ENCODE measurements around the gene SEMA3E.

The SEMA3E gene

DNA sequence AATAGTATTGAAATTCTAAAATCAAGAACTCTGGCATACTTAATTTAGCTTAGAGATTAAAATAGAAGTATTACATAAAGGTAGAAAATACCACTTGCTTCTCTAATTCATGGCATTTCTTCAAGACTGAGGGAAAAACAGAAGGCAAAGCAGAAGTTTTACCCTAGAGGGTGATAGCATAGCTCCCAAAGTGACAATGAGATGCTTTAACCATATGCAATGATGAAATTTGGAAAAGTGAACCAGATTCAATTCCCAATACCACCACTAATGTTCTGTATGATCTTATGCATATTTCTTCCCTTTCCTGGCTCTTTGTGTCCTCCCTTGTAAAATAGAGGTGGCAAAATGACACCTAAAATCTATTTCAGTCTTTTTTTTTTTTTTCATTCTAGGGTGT lies 260.5 kb downstream of the SEMA3E start:
- Mint-ChIP-seq H3K27ac (no peak overlapping the region), H3K4me1 (ENCODE audit: low read depth) (no peaks in the 10 kb centered on the region), H3K9me3 (no peaks in the 10 kb centered on the region), H3K27me3 (no peaks in the 10 kb centered on the region), H3K36me3 (ENCODE audit: low read depth) (no peaks in the 10 kb centered on the region), H3K4me3 (no peak overlapping the region)
- DNase-seq, result no peak

DNA sequence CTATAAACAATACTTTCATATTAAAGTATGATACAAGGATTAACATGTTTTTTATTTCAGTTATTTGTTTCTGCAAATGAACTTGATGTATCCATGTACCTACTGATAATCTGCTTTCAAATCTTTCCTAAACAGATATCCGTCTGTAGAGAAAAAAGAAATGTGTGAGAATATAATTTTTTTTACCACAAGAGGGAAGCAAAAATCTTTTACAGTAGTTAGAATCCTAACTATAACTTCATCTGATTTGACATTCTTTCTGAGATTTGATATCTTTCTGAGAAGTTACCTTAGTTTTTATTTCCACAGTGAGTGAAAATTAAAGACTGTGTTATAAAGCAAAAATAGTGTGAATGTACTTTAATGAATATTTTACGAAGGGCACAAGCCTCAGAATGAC lies 282.3 kb downstream of the SEMA3E start:
- Mint-ChIP-seq H3K9me3 (peaks cover 5% of the 10 kb centered on the region), H3K36me3 (ENCODE audit: low read depth) (no peaks in the 10 kb centered on the region), H3K4me3 (no peak overlapping the region), H3K27me3 (no peaks in the 10 kb centered on the region), H3K27ac (no peak overlapping the region), H3K4me1 (ENCODE audit: low read depth) (no peaks in the 10 kb centered on the region)
- no peak for DNase-seq

DNA sequence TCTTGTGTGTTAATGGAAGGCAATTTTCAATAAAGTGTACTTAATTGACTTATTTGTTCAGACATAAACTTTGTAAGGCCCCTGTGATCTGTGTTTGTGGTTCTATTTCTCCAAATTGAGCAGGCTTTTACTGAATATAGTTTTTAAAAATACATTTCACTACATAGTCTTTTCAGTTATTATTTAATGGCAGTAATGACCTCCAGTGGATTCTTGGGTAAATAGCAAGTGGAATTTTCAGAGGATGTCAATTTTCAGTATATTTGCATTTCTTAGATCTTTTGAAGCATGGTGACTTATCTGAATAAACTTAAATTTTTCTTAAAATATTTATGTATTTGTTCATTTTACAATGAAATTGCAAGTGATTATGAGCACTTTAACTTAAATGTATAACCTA lies 283.2 kb downstream of the SEMA3E start:
- H3K4me3 Mint-ChIP-seq, result no peak overlapping the region
- no peaks in the 10 kb centered on the region for H3K36me3 Mint-ChIP-seq (ENCODE audit: low read depth)
- H3K27ac Mint-ChIP-seq, result no peak overlapping the region
- H3K4me1 Mint-ChIP-seq (ENCODE audit: low read depth), result no peaks in the 10 kb centered on the region
- H3K27me3 Mint-ChIP-seq, result no peaks in the 10 kb centered on the region
- no peak for DNase-seq
- H3K9me3 Mint-ChIP-seq, result peaks cover 6% of the 10 kb centered on the region

DNA sequence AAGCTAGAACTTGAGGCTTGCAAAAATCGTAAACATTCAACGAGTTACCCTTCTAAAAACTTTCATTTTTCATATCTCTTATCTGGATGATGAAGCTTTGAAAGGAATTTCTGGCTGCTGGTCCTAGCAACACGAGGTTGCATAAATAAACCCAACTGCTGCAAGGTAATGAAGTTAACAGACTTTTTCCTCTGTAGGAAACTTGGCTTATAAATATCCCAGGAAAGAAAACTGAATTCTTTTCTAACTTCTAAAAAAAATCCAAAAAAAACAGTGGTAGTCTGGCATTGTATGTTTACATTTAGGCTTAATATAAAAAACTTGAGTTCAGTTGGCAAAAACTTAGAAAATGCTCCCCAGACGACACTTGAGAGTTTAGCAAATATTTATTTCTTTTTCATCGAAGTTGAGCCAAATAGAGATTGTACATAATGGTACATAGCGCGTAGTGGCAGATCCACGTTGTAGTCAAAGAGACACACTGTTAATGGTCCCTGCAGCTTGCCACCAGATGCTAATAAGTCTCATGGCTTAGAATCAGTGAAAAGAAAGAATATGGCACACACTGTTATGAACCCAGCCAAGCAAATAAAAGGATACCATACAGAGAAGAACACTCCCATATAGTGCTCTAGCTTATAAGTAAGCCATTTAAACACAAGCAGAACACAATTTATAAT lies 285.9 kb downstream of the SEMA3E start:
- no peak for DNase-seq
- Mint-ChIP-seq H3K27ac (no peak overlapping the region), H3K4me3 (no peak overlapping the region), H3K36me3 (ENCODE audit: low read depth) (no peaks in the 10 kb centered on the region), H3K9me3 (peaks cover 9% of the 10 kb centered on the region), H3K27me3 (no peaks in the 10 kb centered on the region), H3K4me1 (ENCODE audit: low read depth) (no peaks in the 10 kb centered on the region)

DNA sequence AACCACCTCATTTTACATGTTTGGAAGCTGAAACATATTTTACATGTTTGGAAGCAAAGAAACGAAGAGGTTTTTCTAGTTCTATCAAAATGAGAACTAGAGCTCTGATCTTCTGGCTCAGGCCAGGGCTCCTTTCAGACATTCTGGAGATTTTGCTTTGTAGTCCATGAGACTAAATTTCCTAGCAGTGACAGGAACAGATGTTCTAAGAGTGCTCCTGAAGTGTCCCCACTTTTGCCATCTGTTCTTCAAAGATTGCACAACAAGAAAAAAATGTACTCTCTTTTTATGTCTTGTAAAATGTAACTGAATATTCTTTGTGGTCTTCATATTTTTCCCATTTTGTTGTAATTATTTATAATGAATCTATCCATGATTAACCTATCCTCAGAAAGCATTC lies 289.8 kb downstream of the SEMA3E start:
- H3K27ac Mint-ChIP-seq, result no peak overlapping the region
- no peaks in the 10 kb centered on the region for H3K27me3 Mint-ChIP-seq
- H3K36me3 Mint-ChIP-seq (ENCODE audit: low read depth), result no peaks in the 10 kb centered on the region
- no peak for DNase-seq
- no peak overlapping the region for H3K4me3 Mint-ChIP-seq
- H3K4me1 Mint-ChIP-seq (ENCODE audit: low read depth), result no peaks in the 10 kb centered on the region
- H3K9me3 Mint-ChIP-seq, result peaks cover 7% of the 10 kb centered on the region

DNA sequence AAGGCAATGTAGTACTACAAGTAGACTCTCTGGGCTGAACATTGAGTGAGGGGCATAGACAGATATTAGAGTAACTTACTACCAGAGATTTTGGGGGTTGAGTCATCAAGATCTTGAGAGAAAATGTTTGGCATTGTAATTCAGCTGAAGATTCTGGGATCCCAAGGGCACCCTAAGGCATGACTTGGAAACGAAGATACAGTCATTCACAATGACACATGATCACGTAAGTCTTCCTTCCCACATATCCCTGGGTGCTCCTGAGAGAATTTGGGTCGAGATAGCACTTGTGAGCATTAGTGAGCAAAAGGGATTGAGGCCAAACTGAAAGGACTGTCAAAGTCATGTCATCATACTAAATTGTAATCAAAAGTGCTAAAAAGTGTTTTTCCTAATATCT lies 293.8 kb downstream of the SEMA3E start:
- H3K27me3 Mint-ChIP-seq, result no peaks in the 10 kb centered on the region
- H3K27ac Mint-ChIP-seq, result no peak overlapping the region
- H3K36me3 Mint-ChIP-seq (ENCODE audit: low read depth), result no peaks in the 10 kb centered on the region
- H3K4me1 Mint-ChIP-seq (ENCODE audit: low read depth), result no peaks in the 10 kb centered on the region
- H3K4me3 Mint-ChIP-seq, result no peak overlapping the region
- no peak for DNase-seq
- H3K9me3 Mint-ChIP-seq, result peaks cover 3% of the 10 kb centered on the region

DNA sequence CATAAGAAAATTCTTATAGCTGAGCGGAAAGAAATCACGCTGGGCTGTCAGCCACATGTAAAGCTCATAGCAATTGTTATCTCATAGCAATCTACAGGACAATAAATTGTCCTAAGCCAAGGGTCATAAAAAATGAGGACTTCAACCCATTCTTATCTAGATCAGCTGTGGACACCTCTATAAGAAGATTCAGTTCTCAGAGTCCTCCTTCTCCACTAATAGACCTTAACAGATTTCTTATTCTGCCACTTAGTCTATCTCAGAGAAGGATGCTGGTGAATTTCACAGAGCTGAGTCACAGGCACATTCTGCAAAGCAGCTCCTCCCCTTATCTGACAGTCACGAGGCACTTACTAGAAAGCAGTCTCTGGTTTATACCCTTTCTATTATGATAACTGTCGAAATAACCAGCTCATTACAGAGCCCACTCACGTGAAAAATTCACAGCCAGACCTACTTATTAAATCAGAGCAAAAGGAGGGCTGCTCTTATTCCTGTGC lies 300.9 kb downstream of the SEMA3E start:
- Mint-ChIP-seq H3K27ac (no peak overlapping the region), H3K36me3 (ENCODE audit: low read depth) (no peaks in the 10 kb centered on the region), H3K4me3 (no peak overlapping the region), H3K27me3 (no peaks in the 10 kb centered on the region), H3K4me1 (ENCODE audit: low read depth) (no peaks in the 10 kb centered on the region), H3K9me3 (peaks cover 24% of the 10 kb centered on the region)
- DNase-seq, result no peak

DNA sequence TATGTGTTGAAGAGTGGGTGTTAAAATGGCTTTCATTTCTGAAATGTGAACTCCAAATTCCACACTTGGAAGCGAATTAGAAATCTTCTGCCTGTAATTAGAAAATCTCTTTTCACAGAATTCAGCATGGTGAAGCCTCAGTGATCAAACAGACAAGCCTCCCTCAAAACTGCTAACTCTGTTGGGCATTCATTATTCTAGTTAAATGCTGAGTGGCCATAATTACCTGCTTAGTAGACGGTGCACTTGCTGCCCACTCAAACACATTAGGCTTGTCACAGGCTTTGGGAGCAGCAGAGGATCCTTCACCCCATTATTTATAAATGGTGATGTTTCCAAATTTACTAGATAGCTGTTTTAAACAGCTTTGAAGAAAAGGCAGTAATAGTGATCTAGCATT lies 309.0 kb downstream of the SEMA3E start:
- H3K9me3 Mint-ChIP-seq, result no peaks in the 10 kb centered on the region
- no peak overlapping the region for H3K27ac Mint-ChIP-seq
- no peak for DNase-seq
- H3K4me3 Mint-ChIP-seq, result no peak overlapping the region
- no peaks in the 10 kb centered on the region for H3K4me1 Mint-ChIP-seq (ENCODE audit: low read depth)
- H3K36me3 Mint-ChIP-seq (ENCODE audit: low read depth), result no peaks in the 10 kb centered on the region
- H3K27me3 Mint-ChIP-seq, result no peaks in the 10 kb centered on the region

DNA sequence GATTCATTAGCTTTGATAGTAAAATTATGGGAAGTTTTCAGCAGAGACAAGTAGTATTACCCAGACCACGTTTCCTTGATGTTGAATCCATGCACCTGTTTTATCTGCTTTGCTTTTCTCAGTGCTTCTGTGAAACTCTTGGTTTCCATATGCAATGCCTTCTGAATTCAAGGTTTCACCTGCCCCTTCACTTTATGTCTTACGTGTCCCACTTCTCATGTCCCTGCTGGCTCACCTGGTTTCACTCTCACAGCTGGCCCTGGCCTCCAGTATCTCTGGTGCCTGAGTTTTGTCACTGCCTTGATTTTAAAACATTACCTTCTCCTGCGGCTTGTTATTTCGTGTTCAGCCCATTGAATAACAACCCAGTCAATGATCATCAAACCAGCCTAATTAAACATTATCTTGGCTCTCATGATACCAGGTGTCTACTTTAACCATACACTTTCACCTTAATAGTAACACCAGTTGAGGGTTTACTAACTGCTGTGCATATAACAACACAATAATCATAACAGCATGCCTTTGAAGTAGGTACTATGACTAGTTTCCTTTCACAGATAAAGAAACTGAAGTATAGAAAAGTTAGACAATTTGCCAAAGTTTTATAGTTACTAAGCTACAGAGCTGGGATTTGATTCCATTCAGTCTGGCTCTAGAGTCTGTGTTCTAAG lies 310.5 kb downstream of the SEMA3E start:
- no peak overlapping the region for H3K27ac Mint-ChIP-seq
- no peaks in the 10 kb centered on the region for H3K36me3 Mint-ChIP-seq (ENCODE audit: low read depth)
- no peaks in the 10 kb centered on the region for H3K9me3 Mint-ChIP-seq
- DNase-seq, result no peak
- no peak overlapping the region for H3K4me3 Mint-ChIP-seq
- no peaks in the 10 kb centered on the region for H3K27me3 Mint-ChIP-seq
- no peaks in the 10 kb centered on the region for H3K4me1 Mint-ChIP-seq (ENCODE audit: low read depth)

DNA sequence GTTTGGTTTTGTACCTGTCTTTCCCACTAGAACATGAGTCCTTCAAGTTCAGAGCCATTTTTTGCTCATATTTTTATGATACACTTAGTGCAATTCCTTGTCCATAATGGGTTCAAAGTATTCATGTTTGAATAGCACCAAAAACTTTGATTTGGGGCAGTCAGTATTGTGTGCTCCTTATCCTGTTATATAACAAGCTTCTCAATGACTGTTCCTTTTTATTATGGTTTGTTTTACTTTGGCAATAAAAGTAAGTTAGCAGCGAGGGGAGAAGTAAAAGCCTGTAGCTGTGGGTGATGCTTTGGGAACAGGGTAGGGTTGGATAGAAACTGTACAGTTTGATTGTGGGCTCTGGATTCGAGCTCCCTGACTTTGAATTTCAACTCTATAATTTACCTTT lies 311.9 kb downstream of the SEMA3E start:
- Mint-ChIP-seq H3K4me1 (ENCODE audit: low read depth) (no peaks in the 10 kb centered on the region), H3K27ac (no peak overlapping the region), H3K4me3 (no peak overlapping the region), H3K36me3 (ENCODE audit: low read depth) (no peaks in the 10 kb centered on the region), H3K9me3 (no peaks in the 10 kb centered on the region), H3K27me3 (no peaks in the 10 kb centered on the region)
- DNase-seq, result no peak

DNA sequence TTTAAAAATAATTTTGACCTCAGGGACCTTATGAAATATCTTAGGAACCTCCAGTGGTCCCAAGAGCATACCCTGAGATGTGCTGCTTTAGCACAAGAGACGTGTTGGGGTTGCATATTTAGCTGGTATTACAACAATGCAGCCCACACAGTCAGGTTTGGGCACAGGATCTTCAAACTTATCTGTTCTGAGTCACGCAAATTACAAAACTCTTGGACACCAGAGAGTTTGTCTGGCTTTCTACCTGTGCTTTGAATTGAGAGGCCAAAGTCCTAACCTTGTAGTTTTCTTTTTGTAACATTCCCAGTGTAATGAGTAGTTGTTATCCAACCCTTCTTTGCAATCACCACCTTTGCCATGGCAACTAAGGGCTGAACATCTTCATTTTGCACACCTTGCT lies 322.7 kb downstream of the SEMA3E start:
- Mint-ChIP-seq H3K4me1 (ENCODE audit: low read depth) (no peaks in the 10 kb centered on the region), H3K27ac (no peak overlapping the region), H3K36me3 (ENCODE audit: low read depth) (no peaks in the 10 kb centered on the region), H3K27me3 (no peaks in the 10 kb centered on the region), H3K4me3 (no peak overlapping the region), H3K9me3 (no peaks in the 10 kb centered on the region)
- no peak for DNase-seq

DNA sequence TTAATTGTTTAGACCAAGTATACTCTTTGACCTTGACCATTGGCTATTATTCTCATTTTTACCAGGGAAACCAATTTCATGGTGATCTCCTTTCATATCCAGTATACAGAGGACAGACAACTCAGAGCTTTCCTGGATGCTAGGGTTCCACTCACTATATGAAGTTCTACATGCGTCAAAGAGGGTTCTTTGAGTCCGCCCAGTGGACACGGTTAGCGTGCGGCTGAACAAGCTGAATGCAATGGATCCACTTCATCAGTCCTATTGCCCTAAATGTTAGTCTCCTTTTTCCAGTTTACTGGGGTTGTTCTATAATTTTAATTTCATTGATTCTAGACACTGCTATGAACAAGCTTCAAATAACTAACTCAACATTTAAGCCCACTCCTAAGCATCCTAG lies 323.9 kb downstream of the SEMA3E start:
- no peak overlapping the region for H3K27ac Mint-ChIP-seq
- no peaks in the 10 kb centered on the region for H3K36me3 Mint-ChIP-seq (ENCODE audit: low read depth)
- no peak for DNase-seq
- no peak overlapping the region for H3K4me3 Mint-ChIP-seq
- H3K9me3 Mint-ChIP-seq, result no peaks in the 10 kb centered on the region
- H3K4me1 Mint-ChIP-seq (ENCODE audit: low read depth), result no peaks in the 10 kb centered on the region
- no peaks in the 10 kb centered on the region for H3K27me3 Mint-ChIP-seq

DNA sequence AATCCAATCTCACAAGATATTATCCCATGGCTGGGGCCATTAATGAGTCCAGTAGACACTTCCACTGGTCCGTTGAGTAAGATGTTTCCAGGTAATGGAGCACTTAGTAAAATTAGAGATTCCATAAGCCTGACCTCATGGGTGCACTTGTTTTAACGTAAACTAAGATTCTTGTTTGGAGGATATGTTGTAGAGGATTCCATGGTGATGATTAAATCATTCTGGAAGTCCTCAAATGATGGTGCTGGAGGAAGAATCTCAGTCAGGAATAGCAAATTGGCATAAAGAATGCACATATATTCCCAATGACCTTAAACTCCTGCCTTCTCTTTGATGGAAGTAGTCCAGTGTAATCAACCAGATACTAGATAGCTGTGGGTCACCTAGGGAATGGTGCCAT lies 324.3 kb downstream of the SEMA3E start:
- no peak overlapping the region for H3K4me3 Mint-ChIP-seq
- DNase-seq, result no peak
- no peaks in the 10 kb centered on the region for H3K9me3 Mint-ChIP-seq
- H3K27ac Mint-ChIP-seq, result no peak overlapping the region
- H3K36me3 Mint-ChIP-seq (ENCODE audit: low read depth), result no peaks in the 10 kb centered on the region
- H3K27me3 Mint-ChIP-seq, result no peaks in the 10 kb centered on the region
- no peaks in the 10 kb centered on the region for H3K4me1 Mint-ChIP-seq (ENCODE audit: low read depth)

DNA sequence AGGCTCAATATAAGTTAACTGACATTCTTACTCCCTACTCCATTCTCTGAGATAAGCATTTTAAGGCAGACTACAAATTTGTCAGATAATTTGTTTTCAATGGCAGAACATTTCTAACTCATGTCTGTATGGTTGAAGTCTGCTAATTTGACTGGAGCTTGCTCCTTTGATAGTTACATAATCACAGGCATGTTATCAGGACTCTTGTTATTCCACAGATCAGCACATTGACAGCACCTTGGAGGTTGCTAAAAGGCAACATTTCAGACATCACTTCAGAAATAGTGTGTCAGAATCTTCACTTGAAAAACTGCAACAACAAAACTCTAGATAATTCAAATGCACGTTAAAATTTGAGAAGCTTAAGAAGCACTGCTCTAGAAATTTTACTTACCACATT lies 327.9 kb downstream of the SEMA3E start:
- H3K36me3 Mint-ChIP-seq (ENCODE audit: low read depth), result no peaks in the 10 kb centered on the region
- no peak overlapping the region for H3K27ac Mint-ChIP-seq
- no peaks in the 10 kb centered on the region for H3K9me3 Mint-ChIP-seq

DNA sequence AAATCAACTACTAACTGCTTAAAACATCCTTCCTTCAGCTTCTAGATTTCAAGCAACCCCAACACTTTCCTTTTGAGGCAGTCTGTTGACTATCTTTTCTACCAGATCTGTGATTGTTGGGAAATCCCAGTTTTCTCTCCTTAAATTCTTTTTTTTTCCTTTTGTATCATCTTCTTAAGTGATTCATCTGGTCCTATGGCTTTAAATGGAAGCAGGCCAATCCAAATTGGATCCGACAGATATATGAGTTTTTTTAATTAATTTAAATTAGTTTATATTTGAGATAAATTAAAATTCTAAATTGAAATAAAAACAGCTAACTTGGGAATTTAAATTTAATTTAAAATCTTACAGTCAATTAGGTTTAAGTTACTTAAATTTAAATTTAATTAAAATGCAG lies 335.0 kb downstream of the SEMA3E start:
- H3K4me1 Mint-ChIP-seq (ENCODE audit: low read depth), result no peaks in the 10 kb centered on the region
- H3K36me3 Mint-ChIP-seq (ENCODE audit: low read depth), result no peaks in the 10 kb centered on the region
- no peak overlapping the region for H3K4me3 Mint-ChIP-seq
- peaks cover 5% of the 10 kb centered on the region for H3K9me3 Mint-ChIP-seq
- no peak overlapping the region for H3K27ac Mint-ChIP-seq
- no peaks in the 10 kb centered on the region for H3K27me3 Mint-ChIP-seq
- no peak for DNase-seq

More for the DNA sequence above, 327.9 kb downstream of the SEMA3E start:
- Mint-ChIP-seq H3K27me3 (no peaks in the 10 kb centered on the region), H3K4me1 (ENCODE audit: low read depth) (no peaks in the 10 kb centered on the region), H3K4me3 (no peak overlapping the region)
- DNase-seq, result no peak
